ENCODE data around the gene LDLRAD4.

DNA sequence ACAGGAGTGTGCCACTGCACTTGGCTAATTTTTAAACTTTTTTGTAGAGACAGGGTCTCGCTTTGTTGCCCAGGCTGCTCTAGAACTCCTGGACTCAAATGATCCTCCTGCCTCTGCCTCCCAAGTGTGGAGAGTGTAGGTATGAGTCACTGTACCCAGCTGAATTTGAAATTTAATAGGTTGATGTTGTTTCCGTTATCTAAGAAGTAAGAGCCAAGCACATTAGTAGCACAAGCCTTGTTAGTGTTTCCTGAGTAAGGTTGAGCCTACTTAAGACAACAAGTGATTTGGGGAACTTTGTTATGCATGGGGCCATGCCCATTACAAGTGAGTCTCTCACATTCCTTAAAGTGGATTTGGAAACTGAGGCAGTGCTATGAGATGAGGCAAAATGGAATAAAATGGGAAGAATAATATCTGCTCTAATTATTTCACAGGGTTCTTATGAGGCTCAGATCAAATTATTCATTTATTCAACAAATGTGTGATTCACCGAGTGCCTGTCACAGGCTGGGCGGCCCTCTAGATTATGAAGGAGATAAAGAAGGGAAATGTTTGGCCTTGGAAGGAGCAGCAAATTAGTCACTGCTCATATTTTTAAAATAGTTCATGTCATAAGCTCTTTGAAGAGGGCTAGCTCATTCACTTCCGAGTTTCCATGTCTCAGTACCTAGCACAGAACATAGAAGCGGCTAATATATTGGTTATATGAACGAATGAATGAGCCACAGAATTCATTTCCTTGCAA lies 217.2 kb downstream of the LDLRAD4 start:
- TF ChIP-seq, protein P1, sequence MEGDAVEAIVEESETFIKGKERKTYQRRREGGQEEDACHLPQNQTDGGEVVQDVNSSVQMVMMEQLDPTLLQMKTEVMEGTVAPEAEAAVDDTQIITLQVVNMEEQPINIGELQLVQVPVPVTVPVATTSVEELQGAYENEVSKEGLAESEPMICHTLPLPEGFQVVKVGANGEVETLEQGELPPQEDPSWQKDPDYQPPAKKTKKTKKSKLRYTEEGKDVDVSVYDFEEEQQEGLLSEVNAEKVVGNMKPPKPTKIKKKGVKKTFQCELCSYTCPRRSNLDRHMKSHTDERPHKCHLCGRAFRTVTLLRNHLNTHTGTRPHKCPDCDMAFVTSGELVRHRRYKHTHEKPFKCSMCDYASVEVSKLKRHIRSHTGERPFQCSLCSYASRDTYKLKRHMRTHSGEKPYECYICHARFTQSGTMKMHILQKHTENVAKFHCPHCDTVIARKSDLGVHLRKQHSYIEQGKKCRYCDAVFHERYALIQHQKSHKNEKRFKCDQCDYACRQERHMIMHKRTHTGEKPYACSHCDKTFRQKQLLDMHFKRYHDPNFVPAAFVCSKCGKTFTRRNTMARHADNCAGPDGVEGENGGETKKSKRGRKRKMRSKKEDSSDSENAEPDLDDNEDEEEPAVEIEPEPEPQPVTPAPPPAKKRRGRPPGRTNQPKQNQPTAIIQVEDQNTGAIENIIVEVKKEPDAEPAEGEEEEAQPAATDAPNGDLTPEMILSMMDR (conservative IDR thresholded peaks at IDR 0.05; ENCODE audit: low read depth in 2 of 2), result no peak
- TF ChIP-seq POLR2AphosphoS5 (IDR thresholded peaks at IDR 0.05; ENCODE audit: low read depth), result no peak
- TF ChIP-seq, protein P2, sequence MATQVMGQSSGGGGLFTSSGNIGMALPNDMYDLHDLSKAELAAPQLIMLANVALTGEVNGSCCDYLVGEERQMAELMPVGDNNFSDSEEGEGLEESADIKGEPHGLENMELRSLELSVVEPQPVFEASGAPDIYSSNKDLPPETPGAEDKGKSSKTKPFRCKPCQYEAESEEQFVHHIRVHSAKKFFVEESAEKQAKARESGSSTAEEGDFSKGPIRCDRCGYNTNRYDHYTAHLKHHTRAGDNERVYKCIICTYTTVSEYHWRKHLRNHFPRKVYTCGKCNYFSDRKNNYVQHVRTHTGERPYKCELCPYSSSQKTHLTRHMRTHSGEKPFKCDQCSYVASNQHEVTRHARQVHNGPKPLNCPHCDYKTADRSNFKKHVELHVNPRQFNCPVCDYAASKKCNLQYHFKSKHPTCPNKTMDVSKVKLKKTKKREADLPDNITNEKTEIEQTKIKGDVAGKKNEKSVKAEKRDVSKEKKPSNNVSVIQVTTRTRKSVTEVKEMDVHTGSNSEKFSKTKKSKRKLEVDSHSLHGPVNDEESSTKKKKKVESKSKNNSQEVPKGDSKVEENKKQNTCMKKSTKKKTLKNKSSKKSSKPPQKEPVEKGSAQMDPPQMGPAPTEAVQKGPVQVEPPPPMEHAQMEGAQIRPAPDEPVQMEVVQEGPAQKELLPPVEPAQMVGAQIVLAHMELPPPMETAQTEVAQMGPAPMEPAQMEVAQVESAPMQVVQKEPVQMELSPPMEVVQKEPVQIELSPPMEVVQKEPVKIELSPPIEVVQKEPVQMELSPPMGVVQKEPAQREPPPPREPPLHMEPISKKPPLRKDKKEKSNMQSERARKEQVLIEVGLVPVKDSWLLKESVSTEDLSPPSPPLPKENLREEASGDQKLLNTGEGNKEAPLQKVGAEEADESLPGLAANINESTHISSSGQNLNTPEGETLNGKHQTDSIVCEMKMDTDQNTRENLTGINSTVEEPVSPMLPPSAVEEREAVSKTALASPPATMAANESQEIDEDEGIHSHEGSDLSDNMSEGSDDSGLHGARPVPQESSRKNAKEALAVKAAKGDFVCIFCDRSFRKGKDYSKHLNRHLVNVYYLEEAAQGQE (IDR thresholded peaks at IDR 0.05; ENCODE audit: unreplicated experiment), result no peak
- TF ChIP-seq CREB1 (CRISPR knock-in tag; IDR thresholded peaks at IDR 0.05; ENCODE audit: low read depth), result no peak
- TF ChIP-seq, protein P3, sequence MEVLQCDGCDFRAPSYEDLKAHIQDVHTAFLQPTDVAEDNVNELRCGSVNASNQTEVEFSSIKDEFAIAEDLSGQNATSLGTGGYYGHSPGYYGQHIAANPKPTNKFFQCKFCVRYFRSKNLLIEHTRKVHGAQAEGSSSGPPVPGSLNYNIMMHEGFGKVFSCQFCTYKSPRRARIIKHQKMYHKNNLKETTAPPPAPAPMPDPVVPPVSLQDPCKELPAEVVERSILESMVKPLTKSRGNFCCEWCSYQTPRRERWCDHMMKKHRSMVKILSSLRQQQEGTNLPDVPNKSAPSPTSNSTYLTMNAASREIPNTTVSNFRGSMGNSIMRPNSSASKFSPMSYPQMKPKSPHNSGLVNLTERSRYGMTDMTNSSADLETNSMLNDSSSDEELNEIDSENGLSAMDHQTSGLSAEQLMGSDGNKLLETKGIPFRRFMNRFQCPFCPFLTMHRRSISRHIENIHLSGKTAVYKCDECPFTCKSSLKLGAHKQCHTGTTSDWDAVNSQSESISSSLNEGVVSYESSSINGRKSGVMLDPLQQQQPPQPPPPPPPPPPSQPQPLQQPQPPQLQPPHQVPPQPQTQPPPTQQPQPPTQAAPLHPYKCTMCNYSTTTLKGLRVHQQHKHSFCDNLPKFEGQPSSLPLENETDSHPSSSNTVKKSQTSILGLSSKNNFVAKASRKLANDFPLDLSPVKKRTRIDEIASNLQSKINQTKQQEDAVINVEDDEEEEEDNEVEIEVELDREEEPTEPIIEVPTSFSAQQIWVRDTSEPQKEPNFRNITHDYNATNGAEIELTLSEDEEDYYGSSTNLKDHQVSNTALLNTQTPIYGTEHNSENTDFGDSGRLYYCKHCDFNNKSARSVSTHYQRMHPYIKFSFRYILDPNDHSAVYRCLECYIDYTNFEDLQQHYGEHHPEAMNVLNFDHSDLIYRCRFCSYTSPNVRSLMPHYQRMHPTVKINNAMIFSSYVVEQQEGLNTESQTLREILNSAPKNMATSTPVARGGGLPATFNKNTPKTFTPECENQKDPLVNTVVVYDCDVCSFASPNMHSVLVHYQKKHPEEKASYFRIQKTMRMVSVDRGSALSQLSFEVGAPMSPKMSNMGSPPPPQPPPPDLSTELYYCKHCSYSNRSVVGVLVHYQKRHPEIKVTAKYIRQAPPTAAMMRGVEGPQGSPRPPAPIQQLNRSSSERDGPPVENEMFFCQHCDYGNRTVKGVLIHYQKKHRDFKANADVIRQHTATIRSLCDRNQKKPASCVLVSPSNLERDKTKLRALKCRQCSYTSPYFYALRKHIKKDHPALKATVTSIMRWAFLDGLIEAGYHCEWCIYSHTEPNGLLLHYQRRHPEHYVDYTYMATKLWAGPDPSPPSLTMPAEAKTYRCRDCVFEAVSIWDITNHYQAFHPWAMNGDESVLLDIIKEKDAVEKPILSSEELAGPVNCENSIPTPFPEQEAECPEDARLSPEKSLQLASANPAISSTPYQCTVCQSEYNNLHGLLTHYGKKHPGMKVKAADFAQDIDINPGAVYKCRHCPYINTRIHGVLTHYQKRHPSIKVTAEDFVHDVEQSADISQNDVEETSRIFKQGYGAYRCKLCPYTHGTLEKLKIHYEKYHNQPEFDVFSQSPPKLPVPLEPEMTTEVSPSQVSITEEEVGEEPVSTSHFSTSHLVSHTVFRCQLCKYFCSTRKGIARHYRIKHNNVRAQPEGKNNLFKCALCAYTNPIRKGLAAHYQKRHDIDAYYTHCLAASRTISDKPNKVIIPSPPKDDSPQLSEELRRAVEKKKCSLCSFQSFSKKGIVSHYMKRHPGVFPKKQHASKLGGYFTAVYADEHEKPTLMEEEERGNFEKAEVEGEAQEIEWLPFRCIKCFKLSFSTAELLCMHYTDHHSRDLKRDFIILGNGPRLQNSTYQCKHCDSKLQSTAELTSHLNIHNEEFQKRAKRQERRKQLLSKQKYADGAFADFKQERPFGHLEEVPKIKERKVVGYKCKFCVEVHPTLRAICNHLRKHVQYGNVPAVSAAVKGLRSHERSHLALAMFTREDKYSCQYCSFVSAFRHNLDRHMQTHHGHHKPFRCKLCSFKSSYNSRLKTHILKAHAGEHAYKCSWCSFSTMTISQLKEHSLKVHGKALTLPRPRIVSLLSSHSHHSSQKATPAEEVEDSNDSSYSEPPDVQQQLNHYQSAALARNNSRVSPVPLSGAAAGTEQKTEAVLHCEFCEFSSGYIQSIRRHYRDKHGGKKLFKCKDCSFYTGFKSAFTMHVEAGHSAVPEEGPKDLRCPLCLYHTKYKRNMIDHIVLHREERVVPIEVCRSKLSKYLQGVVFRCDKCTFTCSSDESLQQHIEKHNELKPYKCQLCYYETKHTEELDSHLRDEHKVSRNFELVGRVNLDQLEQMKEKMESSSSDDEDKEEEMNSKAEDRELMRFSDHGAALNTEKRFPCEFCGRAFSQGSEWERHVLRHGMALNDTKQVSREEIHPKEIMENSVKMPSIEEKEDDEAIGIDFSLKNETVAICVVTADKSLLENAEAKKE (CRISPR knock-in tag; IDR thresholded peaks at IDR 0.05), result no peak
- TF ChIP-seq EZH2 (IDR thresholded peaks at IDR 0.05; ENCODE audit: low read depth, unreplicated experiment), result no peak
- no peak for TF ChIP-seq ZNF114 (CRISPR knock-in tag; IDR thresholded peaks at IDR 0.05)

Measured in GM23338 (cell line).